GM19372 (cell line): ENCODE data around the gene HOXB2.

Experiments used
- ATAC-seq: cut with Tn5 transposase; IDR thresholded peaks from one replicate; pipeline ENCODE4 v1.9.1; 2021; ENCODE audit warnings: mild to moderate bottlenecking, low read depth, moderate library complexity; ENCODE audit not compliant: unreplicated experiment

HOXB2 gene

GRCh38 chr17:48567646-48568354 is 22.9 kb upstream of the HOXB2 start:
- no peak for ATAC-seq

DNA sequence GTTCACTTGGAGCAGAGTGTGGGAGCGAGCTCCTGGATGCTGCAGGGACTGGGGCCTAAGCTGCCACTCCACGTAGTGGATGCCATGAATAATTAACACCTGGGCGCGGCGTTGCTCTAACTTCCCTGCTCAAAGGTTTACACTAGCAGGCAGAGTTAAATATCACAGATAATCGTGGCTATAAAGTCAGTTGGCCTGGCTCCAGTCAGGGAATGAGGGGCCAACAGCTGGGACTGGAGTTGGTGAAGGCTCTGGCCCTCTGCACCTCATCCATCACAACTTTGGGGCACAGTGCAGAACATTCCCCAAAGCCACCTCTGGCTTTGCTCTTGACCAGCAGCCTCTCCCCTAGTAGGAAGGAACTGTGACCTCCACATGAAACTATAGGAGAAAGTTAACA is 22.3 kb upstream of the HOXB2 start:
- no peak for ATAC-seq

DNA sequence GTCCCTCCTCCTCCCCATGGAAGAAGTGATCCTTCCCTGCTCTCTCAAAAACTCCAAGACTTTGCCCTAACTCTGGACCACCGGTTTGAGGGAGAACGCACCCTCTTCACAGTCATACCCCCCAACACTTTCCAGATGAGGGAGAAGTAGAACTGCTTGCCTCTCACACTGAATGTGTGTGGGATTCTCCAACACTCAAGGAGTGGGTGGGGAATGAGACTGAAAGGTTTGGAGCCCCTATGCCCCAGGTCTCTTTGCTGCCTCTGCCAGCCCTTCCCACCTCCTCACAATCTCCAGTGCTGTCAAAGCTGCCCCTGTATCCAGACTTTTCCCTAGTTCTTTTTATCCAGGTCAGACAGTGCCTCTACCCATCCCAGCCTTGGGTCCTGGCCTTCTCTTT is 21.8 kb upstream of the HOXB2 start:
- no peak for ATAC-seq

DNA sequence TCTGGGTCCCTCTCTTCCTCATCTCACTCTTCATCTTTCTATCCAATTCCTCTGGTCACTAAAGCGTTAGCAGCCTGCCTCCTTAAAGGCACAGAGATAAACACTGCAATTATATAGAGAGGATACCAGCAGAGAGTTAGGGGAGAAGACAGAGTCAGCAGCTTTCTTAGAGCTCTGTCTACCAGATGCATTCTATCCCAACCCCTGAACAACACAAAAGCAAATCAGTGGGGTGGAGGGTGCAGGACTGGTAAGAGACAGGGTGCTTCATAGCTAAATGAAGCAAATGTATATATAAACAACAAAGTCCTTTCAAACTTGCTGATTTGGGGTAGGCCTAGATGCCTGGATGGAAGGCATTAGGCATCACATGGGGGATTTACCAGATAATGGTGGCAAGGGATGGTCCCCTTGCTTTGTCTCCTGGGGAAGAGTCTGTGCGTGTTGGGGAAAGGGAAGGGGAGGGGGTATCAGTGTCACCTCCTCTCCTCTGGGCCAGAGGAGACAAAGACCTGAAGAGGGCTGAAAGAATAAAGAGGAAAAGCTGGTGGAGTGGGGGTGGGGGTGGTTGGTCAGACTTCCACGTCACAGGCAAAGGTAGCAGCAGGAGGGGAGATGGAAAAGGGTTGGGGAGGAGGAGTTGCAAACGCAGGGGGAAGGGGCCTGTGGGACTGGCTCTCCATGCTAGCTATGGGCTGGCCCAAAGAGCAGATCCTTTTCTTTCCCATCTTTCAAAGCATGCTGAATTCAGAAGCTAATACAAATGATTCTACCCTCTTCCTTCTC is 21.2 kb upstream of the HOXB2 start:
- ATAC-seq, result no peak

GRCh38 chr17:48565022-48565554 is 20.2 kb upstream of the HOXB2 start:
- no peak for ATAC-seq

- ATAC-seq, result no peak
These were observed 19.5 kb upstream of the HOXB2 start for GRCh38 chr17:48564188-48565021.

- no peak for ATAC-seq
These were observed 18.9 kb upstream of the HOXB2 start for GRCh38 chr17:48563867-48564187.

DNA sequence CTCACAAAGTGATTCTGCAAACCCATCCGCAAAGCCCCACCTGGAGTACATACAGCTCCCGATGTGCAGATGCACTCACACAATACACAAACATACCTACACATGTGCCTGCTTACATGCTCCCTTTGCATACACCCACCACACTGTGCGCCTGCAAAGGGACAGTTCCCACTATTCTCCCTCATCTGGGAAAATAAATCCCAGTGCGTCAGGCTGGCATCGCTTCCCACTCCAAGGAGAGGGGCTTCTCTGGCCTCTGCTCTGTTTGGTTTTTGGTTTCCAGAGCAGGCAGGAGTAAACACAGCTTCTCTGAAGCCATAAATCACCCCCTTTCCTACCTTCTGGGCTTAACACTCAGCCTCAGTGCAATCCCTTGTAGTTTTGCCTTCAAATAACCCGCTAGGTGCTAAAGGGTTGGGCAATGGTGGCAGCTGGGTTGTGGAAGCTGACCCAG is 18.5 kb upstream of the HOXB2 start:
- no peak for ATAC-seq

GRCh38 chr17:48562934-48563333 is 18.0 kb upstream of the HOXB2 start:
- ATAC-seq, result no peak

DNA sequence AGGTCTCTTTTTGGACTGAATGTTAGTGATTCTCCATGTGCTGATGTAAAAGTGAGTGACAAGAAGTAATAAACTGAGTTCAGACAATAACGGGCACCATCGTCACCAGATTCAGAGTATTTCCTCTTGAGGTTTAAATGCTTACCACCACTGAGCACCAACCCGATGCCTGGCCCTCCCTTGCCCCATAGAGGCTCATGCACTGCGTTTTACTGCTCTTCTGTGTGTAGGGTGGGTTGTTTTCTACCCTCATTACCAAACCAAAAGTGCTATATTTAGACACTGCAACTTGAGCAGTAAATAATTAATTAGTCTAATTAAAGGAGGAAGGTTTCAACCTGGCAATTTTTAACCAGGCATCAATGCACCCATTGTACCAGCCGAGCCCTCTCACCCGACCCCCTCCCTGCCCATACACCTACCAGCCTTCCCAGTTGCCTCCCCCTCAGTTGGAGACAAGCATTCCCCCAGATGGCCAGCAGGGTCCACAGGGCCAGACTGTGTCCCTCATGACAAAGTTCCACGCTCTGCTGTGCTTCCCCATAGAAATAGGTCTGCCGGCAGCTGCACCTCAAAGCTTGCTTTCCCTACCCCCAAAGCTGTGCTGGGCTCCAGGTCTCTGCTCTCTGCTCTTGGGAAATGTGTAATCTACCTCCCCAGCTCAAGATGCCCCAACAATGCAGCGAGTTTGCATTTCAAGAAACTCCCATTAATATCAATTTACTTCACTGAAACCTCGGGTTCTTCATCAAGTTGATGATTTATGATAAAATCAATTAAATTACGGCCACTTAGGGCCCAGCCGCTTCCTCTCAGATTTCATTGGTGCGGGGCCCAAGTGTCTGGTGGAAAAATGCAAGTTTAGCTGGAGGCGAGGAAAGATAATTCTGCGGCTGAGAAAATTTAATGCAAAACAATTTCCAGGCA is 17.2 kb upstream of the HOXB2 start:
- ATAC-seq, result no peak

DNA sequence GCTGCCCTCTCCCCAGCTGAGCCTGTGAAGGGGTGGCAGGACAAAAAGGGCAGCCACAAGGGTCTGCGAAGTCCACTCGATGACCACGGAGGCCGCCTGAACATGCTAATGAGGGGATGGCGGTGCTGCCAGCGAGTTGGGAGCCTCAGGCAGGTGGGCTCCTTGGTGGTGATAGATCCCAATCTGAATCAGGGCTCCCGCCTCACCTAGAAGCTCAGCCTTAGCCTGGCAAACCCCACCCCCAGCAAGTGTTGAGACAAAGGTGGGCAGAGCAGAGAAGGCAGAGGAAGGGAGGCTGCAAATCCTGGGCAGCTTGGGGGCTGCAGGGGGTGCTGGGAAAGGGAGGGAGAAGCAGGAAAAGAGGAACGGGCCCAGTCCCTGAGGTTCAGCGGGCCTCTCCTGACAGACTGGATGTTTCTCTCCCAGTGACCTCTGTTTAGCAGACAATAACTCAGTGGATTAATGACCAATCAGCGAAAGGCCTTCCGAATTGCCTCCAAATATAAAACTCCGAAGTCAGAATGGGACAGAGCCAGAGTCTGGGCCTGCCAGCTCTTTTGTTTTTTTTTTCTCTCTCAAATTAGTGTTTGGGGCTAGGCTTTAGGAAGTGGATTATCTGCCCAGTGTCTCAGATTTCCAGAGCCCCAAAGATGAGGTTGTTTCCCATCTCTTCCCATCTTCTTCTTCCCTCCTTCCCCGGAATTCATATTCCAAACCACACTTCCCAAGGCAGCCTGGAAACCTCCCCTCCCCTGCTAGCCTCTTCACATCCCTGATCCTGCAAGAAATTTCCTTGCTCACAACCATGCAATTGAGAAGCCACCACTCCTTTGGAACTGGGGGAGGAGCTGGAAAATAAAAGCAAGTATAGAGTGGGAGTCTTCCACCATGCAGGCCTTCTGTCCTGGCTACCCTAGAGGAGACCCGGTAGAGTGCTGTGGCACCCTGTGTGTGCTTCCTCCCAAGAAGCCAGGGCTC is 15.2 kb upstream of the HOXB2 start:
- ATAC-seq, result no peak

DNA sequence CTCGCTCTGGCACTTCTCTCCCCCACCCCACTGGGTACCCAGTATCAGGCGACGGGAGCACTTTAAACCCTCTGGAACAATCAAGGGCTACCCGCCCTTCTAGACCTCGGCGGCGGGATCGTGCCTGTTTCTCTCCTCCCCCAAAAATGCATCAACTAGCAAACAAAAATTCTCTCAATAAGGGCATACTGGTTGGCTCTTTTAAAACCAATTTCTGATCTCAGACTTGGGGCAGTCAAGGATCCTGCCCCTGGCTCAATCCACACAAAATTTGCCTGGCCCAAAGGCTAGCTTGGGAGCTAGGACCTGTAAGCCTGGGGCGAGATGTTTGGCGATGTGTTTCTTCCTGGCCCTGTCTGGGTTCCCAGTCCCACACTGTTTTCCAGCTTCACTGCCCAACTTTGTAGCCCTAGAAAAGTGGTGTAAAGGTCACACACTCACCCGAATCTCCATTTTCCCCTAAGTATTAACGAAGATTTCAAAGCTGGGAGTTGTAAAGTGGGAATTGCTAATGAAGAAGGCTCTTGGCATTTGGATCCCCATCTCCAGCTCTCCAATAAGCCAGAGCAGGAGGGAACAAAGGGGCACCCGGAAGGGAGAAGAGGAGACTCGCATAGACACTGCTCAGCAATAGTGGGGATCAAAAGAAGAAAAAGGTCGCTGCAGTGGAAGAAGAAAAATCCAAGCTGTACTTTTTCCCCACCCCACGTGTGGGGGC is 14.4 kb upstream of the HOXB2 start:
- ATAC-seq, result no peak

- ATAC-seq, result no peak
These were observed 13.9 kb upstream of the HOXB2 start for GRCh38 chr17:48558831-48559121.

DNA sequence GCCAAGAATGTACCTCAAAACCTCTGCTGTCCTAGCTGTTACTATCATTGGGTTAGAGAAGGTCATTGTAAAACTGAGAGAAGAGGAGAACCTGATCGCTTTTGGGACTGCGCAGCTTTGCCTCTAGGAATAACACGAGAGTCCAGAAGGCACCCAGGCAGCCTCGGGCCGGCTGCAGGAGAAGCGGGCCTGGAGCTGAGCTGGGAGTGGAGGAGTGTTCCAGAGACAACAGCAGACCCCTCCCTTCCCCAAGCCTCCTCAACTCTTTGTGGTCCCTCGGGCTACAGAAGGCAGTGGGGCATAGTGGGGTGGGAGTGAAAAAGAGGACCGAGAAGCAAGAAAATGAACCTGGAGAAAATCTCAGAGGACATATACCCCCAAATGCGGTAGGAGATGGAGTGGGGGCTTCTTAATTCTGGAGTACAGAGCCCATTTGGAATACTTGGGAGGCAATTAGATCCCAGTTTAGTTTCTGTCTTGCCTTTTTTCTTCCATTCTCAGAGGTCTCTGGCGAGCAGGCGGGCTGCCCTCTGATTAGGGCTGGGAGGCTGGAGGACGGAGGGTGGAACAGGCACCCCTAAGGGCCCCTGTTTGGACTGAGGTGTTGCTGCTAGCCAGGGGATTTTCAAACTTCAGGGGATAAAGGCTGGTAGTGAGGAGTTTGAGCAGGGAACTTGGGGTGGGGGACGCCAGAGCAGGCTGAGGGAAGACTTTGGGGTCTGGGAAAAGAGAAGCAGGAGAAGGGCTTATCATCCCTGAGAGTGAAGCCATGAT is 13.3 kb upstream of the HOXB2 start:
- ATAC-seq, result no peak

DNA sequence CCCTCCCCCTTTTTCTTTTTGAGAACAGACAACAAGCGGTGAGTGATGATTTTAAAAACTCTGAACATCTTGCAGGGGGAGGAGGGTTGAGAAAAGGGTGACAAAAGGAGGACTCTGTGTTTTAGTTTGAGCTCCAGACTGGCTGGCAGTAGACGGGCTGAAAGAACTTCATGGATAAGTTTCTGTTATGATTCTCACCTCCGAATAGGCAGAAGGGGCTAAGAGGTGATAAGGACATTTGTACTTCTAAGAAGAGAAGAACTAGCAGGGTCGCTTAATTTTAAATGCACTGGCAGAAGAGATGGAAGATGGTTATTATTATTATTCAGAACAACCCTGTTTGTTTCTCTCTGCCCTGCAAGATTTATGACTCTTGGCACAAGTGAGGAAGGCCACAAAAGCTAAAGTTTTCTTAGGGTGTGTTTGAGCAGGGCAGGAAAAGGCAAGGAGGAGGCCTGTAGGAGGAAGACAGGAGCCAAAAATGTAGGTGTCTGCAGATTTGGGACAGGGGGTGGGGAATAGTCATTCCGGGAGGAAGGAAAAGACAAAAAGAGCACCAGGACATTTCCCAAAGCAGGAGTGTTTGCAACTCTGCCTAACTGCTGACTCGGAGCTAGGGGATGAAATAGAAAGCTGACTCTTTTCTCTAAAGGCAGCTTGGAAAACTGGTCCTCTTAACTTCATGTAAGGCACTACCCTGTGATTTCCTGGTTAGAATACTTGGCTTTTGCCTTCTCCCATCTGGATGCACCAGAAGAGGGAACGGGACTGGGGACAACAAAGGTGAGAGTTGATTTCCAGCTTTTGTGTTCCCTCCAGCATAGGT is 11.9 kb upstream of the HOXB2 start:
- no peak for ATAC-seq

DNA sequence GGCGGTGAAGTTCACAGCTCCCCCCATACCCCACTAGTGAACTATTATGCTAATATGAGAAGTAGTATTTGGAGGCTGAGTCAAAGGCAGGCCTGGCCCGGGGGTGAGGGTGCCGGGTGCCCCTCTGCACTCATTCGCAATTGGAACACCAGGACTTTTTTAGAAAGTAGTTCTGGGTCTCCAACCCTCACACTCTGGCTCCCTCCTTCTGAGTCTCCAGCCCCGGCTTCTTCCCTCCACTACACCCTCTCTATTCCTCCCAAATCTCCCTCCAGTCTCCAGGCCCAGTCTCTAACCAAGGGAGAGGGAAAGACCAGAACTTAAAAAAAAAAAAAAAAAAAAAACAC is 11.3 kb upstream of the HOXB2 start:
- no peak for ATAC-seq
